ENCODE results near the gene AMOT.

- TF ChIP-seq POLR2AphosphoS5 (IDR thresholded peaks at IDR 0.05; ENCODE audit: low read depth, low read length) (no peak), POLR2A (IDR thresholded peaks at IDR 0.05; ENCODE audit: low read depth, low read length) (no peak)
These were observed 66.5 kb downstream of the AMOT start for GRCh38 chrX:112774142-112774541.
